22Rv1 (cell line): ENCODE data around the gene CNTNAP2.

Source experiments
- ZFX ChIP-seq: fragments of 450-650 bp; IDR thresholded peaks from 2 replicates; pipeline ENCODE4 v1.6.1; 2017; ENCODE audit warnings: antibody characterized with exemption, borderline replicate concordance
- TF ChIP-seq, protein P1 (sequence below): fragments of 450-650 bp; IDR thresholded peaks from 2 replicates; pipeline ENCODE4 v1.5.1; 2017; ENCODE audit warnings: mild to moderate bottlenecking

DNA sequence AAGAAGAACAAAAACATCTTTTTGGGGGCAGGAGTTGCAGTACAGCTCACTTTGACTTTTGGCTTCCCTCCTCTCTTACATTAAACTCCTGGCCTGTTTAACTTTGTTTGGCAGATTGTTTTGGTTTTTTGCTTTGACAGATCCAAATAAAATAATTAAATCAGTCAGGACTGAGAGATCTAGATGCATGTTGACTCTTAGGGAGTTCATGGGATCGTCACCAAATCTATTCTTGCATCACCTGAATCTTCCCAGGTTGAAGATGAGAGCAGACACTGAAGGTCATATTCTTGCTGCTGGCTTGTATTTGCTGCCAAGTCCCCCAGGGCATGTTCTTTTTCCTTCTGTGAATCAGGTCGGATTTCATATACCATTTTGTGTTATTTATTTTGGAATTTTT, 759.4 kb downstream of the CNTNAP2 start:
- TF ChIP-seq, protein P1, sequence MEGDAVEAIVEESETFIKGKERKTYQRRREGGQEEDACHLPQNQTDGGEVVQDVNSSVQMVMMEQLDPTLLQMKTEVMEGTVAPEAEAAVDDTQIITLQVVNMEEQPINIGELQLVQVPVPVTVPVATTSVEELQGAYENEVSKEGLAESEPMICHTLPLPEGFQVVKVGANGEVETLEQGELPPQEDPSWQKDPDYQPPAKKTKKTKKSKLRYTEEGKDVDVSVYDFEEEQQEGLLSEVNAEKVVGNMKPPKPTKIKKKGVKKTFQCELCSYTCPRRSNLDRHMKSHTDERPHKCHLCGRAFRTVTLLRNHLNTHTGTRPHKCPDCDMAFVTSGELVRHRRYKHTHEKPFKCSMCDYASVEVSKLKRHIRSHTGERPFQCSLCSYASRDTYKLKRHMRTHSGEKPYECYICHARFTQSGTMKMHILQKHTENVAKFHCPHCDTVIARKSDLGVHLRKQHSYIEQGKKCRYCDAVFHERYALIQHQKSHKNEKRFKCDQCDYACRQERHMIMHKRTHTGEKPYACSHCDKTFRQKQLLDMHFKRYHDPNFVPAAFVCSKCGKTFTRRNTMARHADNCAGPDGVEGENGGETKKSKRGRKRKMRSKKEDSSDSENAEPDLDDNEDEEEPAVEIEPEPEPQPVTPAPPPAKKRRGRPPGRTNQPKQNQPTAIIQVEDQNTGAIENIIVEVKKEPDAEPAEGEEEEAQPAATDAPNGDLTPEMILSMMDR, result no peak
- TF ChIP-seq ZFX, result no peak
